ENCODE data around the gene MRPL14. TPM values are rescaled to one million over a fixed set of nuclear protein-coding genes. Genes with fewer than 3 reads are reported as not detected.

MRPL14 gene
- total RNA-seq, 1 experiment from 2014 or later = 87.6 TPM

DNA sequence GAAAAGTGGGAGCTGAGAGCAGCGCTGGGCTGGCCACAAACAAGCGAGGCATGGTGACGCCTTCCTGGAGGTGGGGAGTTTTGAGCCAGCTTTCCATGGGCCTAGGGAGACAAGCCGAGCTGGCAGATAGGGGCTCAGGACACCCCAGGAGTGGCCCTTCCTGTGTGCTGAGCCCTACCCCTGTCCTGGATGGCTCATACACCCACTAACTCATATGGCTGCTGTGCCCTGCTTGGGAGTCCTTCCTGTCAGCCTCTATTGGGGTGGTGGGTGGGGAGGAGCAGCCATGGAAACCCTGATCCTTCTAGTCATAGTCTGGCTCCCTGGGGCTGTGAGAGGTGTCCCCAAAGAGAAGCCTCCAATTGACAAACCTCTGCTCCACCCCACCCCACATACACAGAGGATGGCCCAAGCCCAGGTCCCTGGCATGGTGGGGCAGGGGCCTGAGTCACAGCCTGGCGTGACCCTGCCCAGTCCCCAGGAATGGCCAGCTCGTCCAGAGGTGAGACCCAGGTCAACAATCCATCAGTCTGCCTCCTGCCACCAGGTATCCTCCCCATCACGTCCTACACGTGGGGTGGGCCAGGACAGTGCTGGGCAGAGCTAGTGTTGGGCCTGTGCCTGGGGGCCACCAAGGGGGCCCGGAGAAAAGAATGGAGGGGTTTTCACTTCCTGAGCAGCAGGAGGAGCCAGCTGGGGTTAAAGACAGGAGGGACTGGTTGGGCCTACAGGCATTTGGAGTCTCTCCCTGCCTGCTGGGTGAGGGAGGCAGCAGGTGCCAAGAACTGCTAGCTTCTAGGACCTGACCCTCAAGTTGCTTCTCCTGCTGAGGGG is 52.2 kb downstream of the MRPL14 start:
- H3K4me3 Mint-ChIP-seq (ENCODE audit: unreplicated experiment) = peak overlapping the region; percentile 86
- Histone ChIP-seq H3K4me3 (ENCODE audit: low read depth, low read length) (no peak overlapping the region), H3K27me3 (replicated peaks; ENCODE audit: control insufficient read depth, insufficient read depth, low read length) (no peaks in the 10 kb centered on the region), H3K9me3 (no peaks in the 10 kb centered on the region), H3K4me1 (peaks cover 9% of the 10 kb centered on the region), H3K36me3 (ENCODE audit: control insufficient read depth, insufficient read depth, low read length) (no peaks in the 10 kb centered on the region; the same call in 1 of the 2 replicates)
- peaks cover 4% of the 10 kb centered on the region for H3K27me3 Mint-ChIP-seq (ENCODE audit: insufficient read depth, unreplicated experiment)
- peak overlapping the region; percentile 12 for H3K27ac Mint-ChIP-seq (ENCODE audit: unreplicated experiment)
- POLR2A ChIA-PET = no interaction called here
- CTCF ChIA-PET = interaction anchor here (0.8 to 1.6 kb wide), 5 partner anchors 10 to 337 kb away, joined by 3 to 8 read pairs (median 3); no protein-coding TSS in a partner anchor
- TF ChIP-seq, protein P1, sequence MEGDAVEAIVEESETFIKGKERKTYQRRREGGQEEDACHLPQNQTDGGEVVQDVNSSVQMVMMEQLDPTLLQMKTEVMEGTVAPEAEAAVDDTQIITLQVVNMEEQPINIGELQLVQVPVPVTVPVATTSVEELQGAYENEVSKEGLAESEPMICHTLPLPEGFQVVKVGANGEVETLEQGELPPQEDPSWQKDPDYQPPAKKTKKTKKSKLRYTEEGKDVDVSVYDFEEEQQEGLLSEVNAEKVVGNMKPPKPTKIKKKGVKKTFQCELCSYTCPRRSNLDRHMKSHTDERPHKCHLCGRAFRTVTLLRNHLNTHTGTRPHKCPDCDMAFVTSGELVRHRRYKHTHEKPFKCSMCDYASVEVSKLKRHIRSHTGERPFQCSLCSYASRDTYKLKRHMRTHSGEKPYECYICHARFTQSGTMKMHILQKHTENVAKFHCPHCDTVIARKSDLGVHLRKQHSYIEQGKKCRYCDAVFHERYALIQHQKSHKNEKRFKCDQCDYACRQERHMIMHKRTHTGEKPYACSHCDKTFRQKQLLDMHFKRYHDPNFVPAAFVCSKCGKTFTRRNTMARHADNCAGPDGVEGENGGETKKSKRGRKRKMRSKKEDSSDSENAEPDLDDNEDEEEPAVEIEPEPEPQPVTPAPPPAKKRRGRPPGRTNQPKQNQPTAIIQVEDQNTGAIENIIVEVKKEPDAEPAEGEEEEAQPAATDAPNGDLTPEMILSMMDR (IDR thresholded peaks at IDR 0.05; ENCODE audit: insufficient read depth in 1 of 2, low read depth in 1 of 2, low read length in 1 of 2, severe bottlenecking in 1 of 2, unreplicated experiment in 1 of 2) = no peak
- intact Hi-C loops (cut with micrococcal nuclease; ENCODE audit: unreplicated experiment) = loop anchor here (1.0 to 5.0 kb wide), 5 partner anchors 148 to 351 kb away; no protein-coding TSS in a partner anchor
- H3K4me1 Mint-ChIP-seq (ENCODE audit: low read depth, unreplicated experiment) = peaks cover 7% of the 10 kb centered on the region
- H3K36me3 Mint-ChIP-seq (ENCODE audit: insufficient read depth, unreplicated experiment) = peaks cover 5% of the 10 kb centered on the region
- DNase-seq = no peak
- no TSS peak for BruUV-seq (replicated peaks)
- no peaks in the 10 kb centered on the region for H3K9me3 Mint-ChIP-seq (ENCODE audit: unreplicated experiment)

DNA sequence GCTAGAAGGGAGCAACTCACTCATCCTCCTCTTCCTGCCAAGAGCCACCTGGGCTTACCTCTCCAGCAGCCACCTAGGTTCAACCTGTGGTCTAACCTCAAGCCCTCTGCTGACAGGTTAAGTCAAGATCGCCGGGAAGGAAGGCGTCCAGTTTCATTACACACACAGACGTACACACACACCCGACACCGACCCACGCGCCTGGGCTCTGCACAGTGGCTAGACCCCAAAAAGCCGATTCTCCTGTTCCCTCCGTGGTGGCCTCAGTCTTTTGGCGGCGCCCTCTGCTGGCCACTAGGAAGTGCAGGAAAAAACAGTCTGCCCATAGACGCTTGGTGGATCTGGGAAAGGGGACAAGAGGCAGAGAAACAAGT is 52.8 kb downstream of the MRPL14 start:
- Mint-ChIP-seq H3K4me3 (ENCODE audit: unreplicated experiment) (peak overlapping the region; percentile 86), H3K9me3 (ENCODE audit: unreplicated experiment) (no peaks in the 10 kb centered on the region), H3K27ac (ENCODE audit: unreplicated experiment) (peak overlapping the region; percentile 12), H3K36me3 (ENCODE audit: insufficient read depth, unreplicated experiment) (peaks cover 5% of the 10 kb centered on the region), H3K27me3 (ENCODE audit: insufficient read depth, unreplicated experiment) (peaks cover 4% of the 10 kb centered on the region), H3K4me1 (ENCODE audit: low read depth, unreplicated experiment) (peaks cover 7% of the 10 kb centered on the region)
- TF ChIP-seq, protein P1 (IDR thresholded peaks at IDR 0.05; ENCODE audit: insufficient read depth in 1 of 2, low read depth in 1 of 2, low read length in 1 of 2, severe bottlenecking in 1 of 2, unreplicated experiment in 1 of 2) = peak; percentile 88 to 91
- H3K36me3 ChIP-seq (ENCODE audit: control insufficient read depth, insufficient read depth, low read length) = no peaks in the 10 kb centered on the region; the same call in 1 of the 2 replicates
- no TSS peak for BruUV-seq (replicated peaks)
- H3K4me1 ChIP-seq = peaks cover 9% of the 10 kb centered on the region
- peak; percentile 64 to 65 for DNase-seq
- ChIA-PET POLR2A (no interaction called here), CTCF (interaction anchor here (0.8 to 1.6 kb wide), 6 partner anchors 10 to 337 kb away, joined by 3 to 8 read pairs (median 4); no protein-coding TSS in a partner anchor)
- H3K4me3 ChIP-seq (ENCODE audit: low read depth, low read length) = no peak overlapping the region
- H3K27me3 ChIP-seq (replicated peaks; ENCODE audit: control insufficient read depth, insufficient read depth, low read length) = no peaks in the 10 kb centered on the region
- no peaks in the 10 kb centered on the region for H3K9me3 ChIP-seq
- intact Hi-C loops (cut with micrococcal nuclease; ENCODE audit: unreplicated experiment) = loop anchor here (1.0 to 5.0 kb wide), 5 partner anchors 147 to 350 kb away; no protein-coding TSS in a partner anchor

DNA sequence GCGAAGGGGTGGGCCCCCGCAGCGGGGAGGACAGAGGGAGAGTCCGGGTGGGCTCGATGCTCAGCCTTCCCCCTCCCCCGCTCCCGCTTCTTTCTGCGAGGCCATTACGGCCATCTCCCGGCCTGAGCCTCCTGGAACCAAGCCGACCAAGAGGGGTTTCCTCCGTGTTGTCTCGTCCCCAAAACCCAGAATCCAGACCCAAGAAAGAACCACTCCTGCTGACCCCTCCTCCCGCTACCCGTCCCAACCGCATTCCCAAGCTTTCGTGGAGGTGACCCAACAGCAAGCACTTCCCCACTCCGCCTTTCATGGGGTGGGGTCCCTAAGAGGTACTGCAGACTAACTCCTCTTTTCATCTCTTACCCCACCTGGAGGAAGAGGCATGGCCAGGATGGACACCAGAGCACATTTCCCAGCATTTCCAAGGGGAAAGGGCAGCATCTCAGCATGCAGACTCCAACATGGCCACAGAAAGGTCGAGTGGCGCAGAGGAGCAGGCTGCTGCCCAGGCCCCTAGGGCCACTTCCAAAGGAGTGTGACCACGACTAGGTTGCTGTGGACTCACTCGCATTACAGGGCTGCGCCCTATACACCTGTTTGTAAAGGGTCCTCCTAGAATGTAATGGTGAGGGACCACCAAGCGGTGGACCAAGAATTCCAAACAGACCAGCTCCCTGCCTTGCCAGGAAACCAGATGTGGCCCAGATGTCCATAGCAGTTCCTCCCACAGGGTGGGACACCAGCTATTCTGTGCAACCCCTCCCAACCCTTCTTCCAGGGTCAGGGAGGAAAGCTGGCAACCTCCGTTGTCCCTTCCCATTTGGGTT is 53.4 kb downstream of the MRPL14 start:
- no peaks in the 10 kb centered on the region for H3K9me3 Mint-ChIP-seq (ENCODE audit: unreplicated experiment)
- H3K27me3 Mint-ChIP-seq (ENCODE audit: insufficient read depth, unreplicated experiment) = peaks cover 4% of the 10 kb centered on the region
- Histone ChIP-seq H3K27me3 (replicated peaks; ENCODE audit: control insufficient read depth, insufficient read depth, low read length) (no peaks in the 10 kb centered on the region), H3K4me1 (peaks cover 9% of the 10 kb centered on the region), H3K4me3 (ENCODE audit: low read depth, low read length) (peak overlapping the region; percentile 27), H3K9me3 (no peaks in the 10 kb centered on the region), H3K36me3 (ENCODE audit: control insufficient read depth, insufficient read depth, low read length) (no peaks in the 10 kb centered on the region; the same call in 1 of the 2 replicates)
- ChIA-PET POLR2A (interaction anchor here (1.3 kb wide), 1 partner anchor 148 kb away, joined by 5 read pairs; no protein-coding TSS in a partner anchor), CTCF (interaction anchor here (0.8 to 1.6 kb wide), 6 partner anchors 21 to 304 kb away, joined by 3 to 8 read pairs (median 3); no protein-coding TSS in a partner anchor)
- peak; percentile 47 to 50 for DNase-seq
- H3K4me3 Mint-ChIP-seq (ENCODE audit: unreplicated experiment) = peak overlapping the region; percentile 86
- H3K4me1 Mint-ChIP-seq (ENCODE audit: low read depth, unreplicated experiment) = peaks cover under 1% of the 10 kb centered on the region
- peaks cover 5% of the 10 kb centered on the region for H3K36me3 Mint-ChIP-seq (ENCODE audit: insufficient read depth, unreplicated experiment)
- H3K27ac Mint-ChIP-seq (ENCODE audit: unreplicated experiment) = peak overlapping the region; percentile 12
- no TSS peak for BruUV-seq (replicated peaks)
- TF ChIP-seq, protein P1 (IDR thresholded peaks at IDR 0.05; ENCODE audit: insufficient read depth in 1 of 2, low read depth in 1 of 2, low read length in 1 of 2, severe bottlenecking in 1 of 2, unreplicated experiment in 1 of 2) = peak in 1 of 2 experiments; percentile 13
- intact Hi-C loops (cut with micrococcal nuclease; ENCODE audit: unreplicated experiment) = loop anchor here (1.0 to 5.0 kb wide), 6 partner anchors 72 to 350 kb away; no protein-coding TSS in a partner anchor

Data from Caco-2 (cell line).